ENCODE data around the gene NT5DC3. TPM values are rescaled to one million over a fixed set of nuclear protein-coding genes. Genes with fewer than 3 reads are reported as not detected.

NT5DC3 gene
- total and polyA plus RNA-seq, 9 of the 15 experiments (the other 6 are each of a cell fraction or from before 2014, with no cell fraction given): 6.3 to 33.5 (median 24.5) TPM

GRCh38 chr12:103809154-103809553 is 31.9 kb downstream of the NT5DC3 start:
- POLR2A ChIA-PET: interaction anchor here (0.7 kb wide), 1 partner anchor 9 kb away, joined by 4 read pairs; no protein-coding TSS in a partner anchor
- in situ Hi-C loops (cut with MboI) (loop anchor here (10.0 kb wide), 1 partner anchor 1694 kb away; no protein-coding TSS in a partner anchor), intact Hi-C loops (cut with micrococcal nuclease) (loop anchor here (2.0 kb wide), 1 partner anchor 32 kb away; the partner anchor contains the start of gene NT5DC3)
- peak overlapping the region; percentile 44 for H3K4me2 ChIP-seq (ENCODE audit: insufficient read depth, low read length)
- CTCF ChIA-PET (ENCODE audit: low intra/inter-chr PET ratio): no interaction called here
- BruUV-seq (replicated peaks): no TSS peak
- H3K4me1 ChIP-seq (replicated peaks in 1 of 2; ENCODE audit: control insufficient read depth in 2 of 2, insufficient read depth in 2 of 2, low read length in 2 of 2): peaks cover 30 to 61% of the 10 kb centered on the region in 2 experiments
- H3K79me2 ChIP-seq (ENCODE audit: control insufficient read depth, insufficient read depth, low read length): peaks cover 67% of the 10 kb centered on the region
- peak overlapping the region; percentile 69; the same call in 2 of the 3 replicates for H3K27ac ChIP-seq (ENCODE audit: extremely low read depth, low read depth, low read length)
- DNase-seq (ENCODE audit: extremely low read depth in 1 of 4, low spot score in 3 of 4) (peak; percentile 35 to 82 (median 60)), FAIRE-seq (peak; percentile 77), ATAC-seq (peak; percentile 70)
- WGBS (ENCODE audit: insufficient coverage, low coverage, missing lambda C conversion rate): 8% methylated on average over 4 of the region's 4 CpGs
- no peaks in the 10 kb centered on the region for H3K27me3 ChIP-seq (ENCODE audit: control insufficient read depth in 2 of 2, insufficient read depth in 2 of 2, low read length in 2 of 2)
- no peak overlapping the region for H2AFZ ChIP-seq (ENCODE audit: low read depth, low read length)
- H3K9ac ChIP-seq (ENCODE audit: insufficient read depth in 1 of 2, low read depth in 2 of 2, low read length in 2 of 2): peak overlapping the region in 1 of 2 experiments; percentile 39; a peak in 1 of 4 replicates
- H3K9me1 ChIP-seq (ENCODE audit: control insufficient read depth, insufficient read depth, low read length): peaks cover 7% of the 10 kb centered on the region
- H3K4me3 ChIP-seq: no peak overlapping the region
- H4K20me1 ChIP-seq (replicated peaks; ENCODE audit: control insufficient read depth, insufficient read depth, low read length): peaks cover 12% of the 10 kb centered on the region; the same call in 1 of the 2 replicates
- peaks cover 85% of the 10 kb centered on the region for H3K36me3 ChIP-seq (ENCODE audit: control insufficient read depth, insufficient read depth, low read length)
- H3K9me3 ChIP-seq (replicated peaks; ENCODE audit: control insufficient read depth, insufficient read depth, low read depth, low read length): peaks cover 2% of the 10 kb centered on the region; the same call in 1 of the 2 replicates
- peak; percentile 64; the same call in 1 of the 2 replicates for TF ChIP-seq BHLHE40 (IDR thresholded peaks at IDR 0.05; ENCODE audit: low read length)
- TF ChIP-seq PTRF (tag; IDR thresholded peaks at IDR 0.05): no peak
- TF ChIP-seq HDAC1 (IDR thresholded peaks at IDR 0.05): 0 out of 4 replicates have a peak, but pooled peaks of 1 of the 2 experiments have one; percentile 33
- TF ChIP-seq TCF3 (CRISPR knock-in tag; IDR thresholded peaks at IDR 0.05): peak; percentile 94
- TF ChIP-seq ZNF395 (CRISPR knock-in tag; IDR thresholded peaks at IDR 0.05): peak; percentile 61; the same call in 1 of the 2 replicates
- no peak for TF ChIP-seq POLR2G (IDR thresholded peaks at IDR 0.05; ENCODE audit: low read depth, low read length)
- TF ChIP-seq ZNF444 (CRISPR knock-in tag; IDR thresholded peaks at IDR 0.05): no peak
- TF ChIP-seq ZZZ3 (IDR thresholded peaks at IDR 0.05): no peak
- peak; percentile 60 for TF ChIP-seq GATA2 (CRISPR knock-in tag; IDR thresholded peaks at IDR 0.05)
- TF ChIP-seq KDM1A (IDR thresholded peaks at IDR 0.05): peak; percentile 69 to 74
- TF ChIP-seq ARID3B (CRISPR knock-in tag; IDR thresholded peaks at IDR 0.05; ENCODE audit: borderline replicate concordance): no peak
- TF ChIP-seq MIER1 (IDR thresholded peaks at IDR 0.05; ENCODE audit: low read depth): no peak
- no peak for TF ChIP-seq GABPB1 (CRISPR knock-in tag; IDR thresholded peaks at IDR 0.05)
- no peak for TF ChIP-seq ZNF695 (CRISPR knock-in tag; IDR thresholded peaks at IDR 0.05)
- peak; percentile 67 for TF ChIP-seq LEF1 (IDR thresholded peaks at IDR 0.05)
- peak; percentile 29; the same call in 1 of the 2 replicates for TF ChIP-seq ARID3A (IDR thresholded peaks at IDR 0.05; ENCODE audit: borderline replicate concordance, low read depth, low read length)
- TF ChIP-seq ZNF263 (CRISPR knock-in tag; IDR thresholded peaks at IDR 0.05; ENCODE audit: borderline replicate concordance): no peak
- no peak for TF ChIP-seq L3MBTL2 (IDR thresholded peaks at IDR 0.05)
- TF ChIP-seq KLF16 (IDR thresholded peaks at IDR 0.05): 0 out of 2 replicates have a peak, but pooled peaks have one; percentile 35
- no peak for TF ChIP-seq ZNF133 (CRISPR knock-in tag; IDR thresholded peaks at IDR 0.05)
